ENCODE results near the gene RALA.
"Not testable (repeated sequence)": the region's sequence is repeated elsewhere in the genome, so short reads cannot be mapped to it uniquely, and the experiment has no call there.

Gene RALA

DNA sequence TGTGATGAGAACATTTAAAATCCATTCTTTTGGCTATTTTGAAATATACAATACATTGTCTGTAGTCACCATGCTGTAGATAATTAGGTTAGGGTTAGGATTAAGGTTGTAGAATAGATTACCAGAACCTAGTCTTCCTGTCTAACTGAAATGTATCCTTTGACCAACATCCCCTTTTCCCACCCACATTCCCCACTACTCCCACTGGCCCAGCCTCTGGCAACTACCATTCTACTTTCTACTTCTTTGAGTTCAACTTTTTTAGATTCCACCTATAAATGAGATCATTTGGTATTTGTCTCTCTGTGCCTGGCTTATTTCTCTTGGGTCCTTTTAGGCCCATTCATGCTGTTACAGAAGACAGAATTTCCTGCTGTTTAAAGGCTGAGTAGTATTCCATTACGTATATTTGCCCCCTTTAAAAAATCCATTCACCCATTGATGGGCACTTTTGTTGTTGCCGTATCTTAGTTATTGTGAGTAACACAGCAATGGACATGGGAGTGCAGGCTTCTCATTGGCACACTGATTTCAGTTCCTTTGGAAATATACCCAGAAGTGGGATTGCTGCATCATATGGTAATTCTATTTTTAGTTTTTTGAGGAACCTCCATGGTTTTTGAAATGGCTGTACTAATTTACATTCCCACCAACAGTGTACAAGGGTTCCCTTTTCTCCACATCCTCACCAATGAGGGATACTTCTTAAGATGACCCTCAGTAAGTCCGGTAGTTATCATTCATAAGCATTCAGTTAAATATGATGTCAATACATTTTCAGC lies 104.0 kb downstream of the RALA start:
- DNase-seq (ENCODE audit: low read depth, low spot score): no peak

- peak; percentile 98 for DNase-seq (ENCODE audit: low read depth, low spot score)
Measured at GRCh38 chr7:39732837-39733804, 109.7 kb downstream of the RALA start.

DNA sequence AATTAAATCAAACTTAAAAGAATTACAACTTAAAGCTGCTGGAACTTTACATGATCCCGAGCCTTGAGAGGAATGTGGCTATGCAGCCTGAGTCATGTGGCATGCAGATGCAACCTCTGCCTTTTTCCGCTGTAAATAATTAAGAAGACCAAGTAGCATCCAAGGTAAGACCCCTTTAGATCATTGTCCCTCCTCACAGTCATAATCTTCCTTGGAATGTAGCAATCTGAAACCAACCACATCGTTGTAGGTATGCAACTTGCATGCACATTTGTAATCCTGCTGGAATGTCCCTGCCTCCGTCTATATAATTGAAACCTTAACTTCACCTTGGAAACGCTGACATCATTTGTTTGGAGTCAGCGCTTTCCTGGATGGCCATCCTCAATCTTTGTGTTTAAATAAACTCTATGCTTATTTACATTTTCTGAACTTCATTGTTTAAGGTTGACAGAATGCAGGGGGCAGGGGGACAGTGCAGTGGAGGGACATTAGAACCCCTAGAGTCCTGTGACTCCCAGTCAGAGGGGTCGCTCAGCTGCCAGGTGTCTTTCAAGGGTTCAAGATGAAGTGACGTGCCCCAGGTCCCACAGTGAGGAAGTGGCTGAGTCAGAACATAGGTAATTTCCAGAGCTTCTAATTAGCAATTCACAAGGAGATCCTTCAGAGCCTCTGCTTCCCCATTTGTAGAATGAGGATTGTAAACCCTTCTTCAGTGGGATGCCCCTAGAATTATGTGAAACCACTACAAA lies 110.7 kb downstream of the RALA start:
- DNase-seq (ENCODE audit: low read depth, low spot score): peak; percentile 90

GRCh38 chr7:39734633-39735004 lies 111.2 kb downstream of the RALA start:
- peak; percentile 20 for DNase-seq (ENCODE audit: low read depth, low spot score)

GRCh38 chr7:39735903-39736302 lies 112.5 kb downstream of the RALA start:
- DNase-seq (ENCODE audit: low read depth, low spot score): peak; percentile 60

DNA sequence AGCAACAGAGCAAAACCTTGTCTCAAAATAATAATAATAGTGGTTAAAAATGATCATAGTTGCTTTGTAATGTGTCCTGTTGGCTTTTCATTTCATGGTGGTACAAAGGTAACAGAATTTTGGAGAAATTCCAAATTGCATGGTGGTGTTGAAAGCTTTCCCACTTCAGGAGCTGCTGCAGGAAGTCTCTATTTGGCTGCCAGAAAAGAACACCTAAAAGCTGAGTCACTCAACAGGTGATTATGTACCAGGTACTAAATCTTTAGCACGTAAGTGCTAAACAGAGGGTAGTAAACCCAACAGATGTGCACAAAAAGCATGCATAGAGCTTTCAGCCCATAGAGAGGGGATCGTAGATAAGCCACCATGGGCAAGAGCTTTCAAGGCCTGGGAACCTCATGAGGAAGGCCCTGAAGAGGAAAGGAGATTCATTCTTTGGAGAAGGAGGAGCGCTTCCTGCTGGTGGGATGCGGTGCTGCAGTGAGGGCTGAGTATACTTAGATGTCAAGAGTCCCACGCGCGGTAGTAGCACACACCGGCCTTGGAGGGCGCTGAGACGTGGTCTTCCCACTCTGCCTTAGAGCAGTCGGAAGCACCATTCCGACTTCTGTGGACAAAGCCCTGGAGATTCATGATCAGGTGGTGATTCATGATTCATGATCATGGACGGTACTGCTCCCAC lies 118.7 kb downstream of the RALA start:
- no peak for DNase-seq (ENCODE audit: low read depth, low spot score)

- DNase-seq (ENCODE audit: low read depth, low spot score): no peak
Measured at GRCh38 chr7:39744620-39745019, 121.2 kb downstream of the RALA start.

- DNase-seq (ENCODE audit: low read depth, low spot score): no peak
Measured at GRCh38 chr7:39745320-39745719, 121.9 kb downstream of the RALA start.

GRCh38 chr7:39746103-39746819 lies 122.9 kb downstream of the RALA start:
- peak; percentile 90 for DNase-seq (ENCODE audit: low read depth, low spot score)

GRCh38 chr7:39749177-39749576 lies 125.8 kb downstream of the RALA start:
- DNase-seq (ENCODE audit: low read depth, low spot score): peak; percentile 58

GRCh38 chr7:39749717-39750116 lies 126.3 kb downstream of the RALA start:
- no peak for DNase-seq (ENCODE audit: low read depth, low spot score)

DNA sequence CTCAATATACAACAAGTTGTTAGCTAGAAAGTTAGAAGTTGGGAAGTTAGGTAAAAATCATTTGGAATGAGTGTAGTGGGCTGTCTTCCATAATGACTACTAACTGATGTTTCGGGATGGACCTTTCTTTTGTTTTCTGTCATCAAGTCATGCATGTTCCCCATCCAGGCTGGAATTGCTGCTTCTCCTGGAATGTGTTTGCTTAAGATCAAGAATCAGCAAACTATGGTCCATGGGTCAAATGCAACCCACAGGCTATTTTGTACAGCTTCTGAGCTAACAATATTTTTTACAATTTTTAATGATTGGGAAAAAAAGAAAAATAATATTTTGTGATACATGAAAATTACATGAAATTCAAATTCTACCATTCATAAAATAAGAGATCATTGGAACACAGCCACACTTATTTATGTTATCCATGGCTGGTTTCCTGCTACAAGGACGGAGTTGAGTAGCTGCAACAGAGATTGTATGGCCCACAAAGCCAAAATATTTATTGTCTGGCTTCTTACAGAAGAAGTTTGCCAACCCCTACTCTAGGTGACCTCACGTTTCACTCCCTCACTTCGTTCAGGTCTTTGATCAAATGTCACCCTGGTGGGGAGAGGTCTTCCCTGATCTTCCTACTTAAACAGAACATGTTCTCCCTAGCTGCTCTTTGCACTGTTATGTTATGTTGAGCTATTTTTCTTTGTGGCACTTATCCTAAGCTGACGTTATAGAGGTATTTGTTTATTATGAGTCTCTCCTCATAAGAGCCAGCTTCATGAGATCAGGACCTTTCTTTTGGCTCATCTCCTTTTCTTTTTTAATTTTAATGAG lies 127.1 kb downstream of the RALA start:
- DNase-seq (ENCODE audit: low read depth, low spot score): no peak

GRCh38 chr7:39753237-39753636 lies 129.9 kb downstream of the RALA start:
- not testable (repeated sequence) for DNase-seq (ENCODE audit: low read depth, low spot score)

DNA sequence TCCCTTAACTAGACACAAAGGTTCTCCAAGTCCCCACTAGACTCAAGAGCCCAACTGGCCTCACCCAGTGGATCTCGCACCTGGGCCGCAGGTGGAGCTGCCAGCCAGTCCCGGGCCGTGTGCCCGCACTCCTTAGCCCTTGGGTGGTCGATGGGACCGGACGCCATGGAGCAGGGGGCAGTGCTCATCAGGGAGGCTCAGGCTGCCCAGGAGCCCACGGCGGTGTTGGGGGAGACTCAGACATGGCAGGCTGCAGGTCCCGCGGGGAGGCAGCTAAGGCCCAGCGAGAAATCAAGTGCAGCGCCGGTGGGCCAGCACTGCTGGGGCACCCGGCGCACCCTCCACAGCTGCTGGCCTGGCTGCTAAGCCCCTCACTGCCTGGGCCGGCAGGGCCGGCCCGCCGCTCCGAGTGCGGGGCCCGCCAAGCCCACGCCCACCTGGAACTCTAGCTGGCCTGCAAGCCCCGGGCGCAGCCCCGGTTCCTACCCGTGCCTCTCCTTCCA lies 130.5 kb downstream of the RALA start:
- no peak for DNase-seq (ENCODE audit: low read depth, low spot score)

DNA sequence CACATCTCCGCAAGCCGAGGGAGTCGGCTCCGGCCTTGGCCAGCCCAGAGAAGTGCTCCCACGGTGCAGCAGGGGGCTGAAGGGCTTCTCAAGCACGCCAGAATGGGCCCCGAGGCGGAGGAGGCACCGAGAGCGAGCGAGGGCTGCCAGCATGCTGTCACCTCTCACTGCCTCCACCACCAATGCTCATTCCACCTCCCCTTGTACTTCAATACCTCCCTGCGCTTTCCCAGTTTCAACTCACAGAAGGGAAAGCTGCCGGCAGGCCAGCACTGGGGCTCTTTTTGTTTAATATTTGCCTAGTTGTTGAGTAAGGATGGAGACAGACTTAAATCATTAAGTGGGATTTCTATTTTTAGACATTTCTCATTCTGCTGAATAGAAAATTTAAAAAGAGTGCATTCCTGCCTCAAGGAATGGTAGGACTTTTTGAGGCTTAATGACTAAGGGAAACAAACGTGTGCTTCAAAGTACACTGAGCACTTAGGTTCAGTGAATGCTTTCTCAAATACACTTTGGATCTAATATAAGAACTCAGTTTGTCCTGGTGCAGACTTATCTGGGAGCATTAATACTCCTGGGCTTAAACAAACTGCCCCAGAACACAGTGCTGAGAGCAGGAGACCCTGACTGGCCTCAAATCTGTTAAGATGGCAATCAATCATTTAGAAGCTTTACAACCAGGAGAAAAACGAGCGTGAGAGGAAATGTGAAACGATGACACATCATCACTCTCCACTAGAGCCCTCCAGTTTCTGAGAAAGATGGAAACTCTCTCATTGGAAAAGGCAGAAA lies 131.2 kb downstream of the RALA start:
- peak; percentile 71 for DNase-seq (ENCODE audit: low read depth, low spot score)

GRCh38 chr7:39757604-39758003 lies 134.2 kb downstream of the RALA start:
- DNase-seq (ENCODE audit: low read depth, low spot score): peak; percentile 26

Measured in astrocyte of the hippocampus (primary cell).